Dedifferentiated amniotic fluid mesenchymal stem cell (primary cell): ENCODE results near the gene SLC25A45.
"Not testable (repeated sequence)": the region's sequence is repeated elsewhere in the genome, so short reads cannot be mapped to it uniquely, and the experiment has no call there.

ENCODE experiments used
- DNase-seq: peaks from one replicate; pipeline ENCODE4 v3.0.0-alpha.2; 2016; ENCODE audit errors: extremely low spot score

SLC25A45 gene

DNA sequence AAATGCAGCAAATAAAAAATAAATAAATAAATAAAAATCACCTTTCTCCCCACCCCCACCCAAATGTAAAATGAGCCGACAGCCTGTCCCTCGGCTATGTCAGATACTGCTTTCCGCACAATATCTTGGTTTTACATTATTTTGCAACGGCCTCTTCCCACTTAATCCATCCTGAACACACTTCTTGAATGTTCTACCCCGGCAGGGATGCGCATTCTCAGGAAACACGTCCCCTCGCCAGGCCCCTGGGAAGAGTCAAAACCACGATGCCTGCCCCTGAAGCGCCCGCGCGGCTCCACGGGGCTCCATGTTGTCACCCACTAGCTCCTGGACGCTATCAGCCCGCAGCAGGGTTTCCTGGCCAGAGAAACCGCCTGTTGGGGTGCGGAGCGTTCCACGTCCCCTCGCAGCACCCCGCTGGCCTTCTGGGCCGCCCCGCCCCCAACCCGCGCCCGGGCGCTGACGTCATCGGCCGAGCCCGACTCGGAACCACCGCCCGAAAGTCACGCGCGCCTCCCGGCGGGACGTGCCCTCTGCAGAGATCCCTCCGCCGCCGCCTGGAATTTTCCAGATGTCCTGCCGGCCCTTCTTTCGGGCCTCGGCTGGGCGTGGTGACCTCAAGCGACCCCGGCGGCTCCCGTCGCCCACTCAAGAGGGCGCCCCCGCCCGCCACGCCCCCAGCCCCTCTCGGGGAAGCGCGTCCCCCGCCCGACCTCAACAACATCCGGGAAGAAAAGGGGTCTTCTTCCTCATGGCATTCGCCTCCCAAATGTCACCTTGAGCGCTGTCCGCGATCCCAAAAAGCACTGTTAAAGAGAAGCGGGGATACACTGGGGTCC lies 39.6 kb upstream of the SLC25A45 start:
- peak; percentile 96 for DNase-seq

DNA sequence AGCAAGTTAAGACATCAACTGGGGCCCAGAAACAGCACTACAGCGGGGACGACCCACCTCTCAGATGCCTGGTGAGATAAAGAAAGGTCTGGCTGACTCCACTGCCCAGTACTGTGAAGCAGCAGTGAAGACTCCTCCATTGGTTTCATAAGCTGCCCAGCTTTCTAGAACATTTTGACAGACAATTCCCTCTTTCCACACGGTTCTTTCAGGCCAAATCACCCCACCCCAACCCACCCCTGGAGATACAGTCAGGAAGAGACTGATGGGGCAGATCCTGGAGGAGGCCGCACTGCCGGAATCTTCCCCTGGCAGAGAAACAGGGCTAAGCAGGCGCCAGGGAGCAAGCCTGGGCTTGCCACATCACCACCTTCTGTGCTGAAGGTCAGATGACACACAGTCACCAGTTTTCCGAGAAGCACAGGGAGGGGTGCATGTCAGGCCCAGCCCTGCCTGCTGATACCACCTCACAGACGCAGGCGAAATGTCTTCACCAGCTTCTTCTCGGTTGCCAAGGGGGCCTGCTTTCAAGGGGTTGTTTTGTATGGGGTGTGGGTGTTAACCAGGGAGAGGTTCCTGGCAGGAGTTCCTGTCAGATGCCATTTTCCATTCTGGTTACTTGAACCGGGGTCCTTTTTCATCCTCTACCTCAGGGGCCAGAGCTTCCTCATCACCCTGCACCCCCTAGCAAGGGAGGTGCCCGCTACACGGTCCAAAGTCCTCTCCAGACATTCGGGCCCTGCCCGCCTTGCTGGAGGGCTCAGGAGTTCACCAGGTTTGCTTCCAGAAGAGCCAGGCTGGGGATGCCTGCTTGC lies 38.7 kb upstream of the SLC25A45 start:
- peak; percentile 95 for DNase-seq

DNA sequence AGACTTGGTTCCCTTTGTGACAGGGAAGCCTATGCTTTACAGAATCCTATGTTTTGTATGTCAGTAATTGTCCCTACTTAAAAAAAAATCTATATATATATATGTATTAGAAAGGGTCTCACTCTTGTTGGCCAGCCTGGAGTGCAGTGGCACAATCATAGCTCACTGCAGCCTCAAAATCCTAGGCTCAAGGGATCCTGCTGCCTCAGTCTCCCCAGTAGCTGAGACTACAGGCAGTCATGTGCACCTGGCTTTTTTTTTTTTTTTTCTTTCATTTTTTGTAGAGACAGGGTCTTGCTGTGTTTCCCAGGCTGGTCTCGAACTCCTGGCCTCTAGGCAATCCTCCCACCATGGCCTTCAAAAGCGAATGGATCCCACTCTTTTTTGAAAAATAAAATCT lies 38.1 kb upstream of the SLC25A45 start:
- DNase-seq, result no peak

DNA sequence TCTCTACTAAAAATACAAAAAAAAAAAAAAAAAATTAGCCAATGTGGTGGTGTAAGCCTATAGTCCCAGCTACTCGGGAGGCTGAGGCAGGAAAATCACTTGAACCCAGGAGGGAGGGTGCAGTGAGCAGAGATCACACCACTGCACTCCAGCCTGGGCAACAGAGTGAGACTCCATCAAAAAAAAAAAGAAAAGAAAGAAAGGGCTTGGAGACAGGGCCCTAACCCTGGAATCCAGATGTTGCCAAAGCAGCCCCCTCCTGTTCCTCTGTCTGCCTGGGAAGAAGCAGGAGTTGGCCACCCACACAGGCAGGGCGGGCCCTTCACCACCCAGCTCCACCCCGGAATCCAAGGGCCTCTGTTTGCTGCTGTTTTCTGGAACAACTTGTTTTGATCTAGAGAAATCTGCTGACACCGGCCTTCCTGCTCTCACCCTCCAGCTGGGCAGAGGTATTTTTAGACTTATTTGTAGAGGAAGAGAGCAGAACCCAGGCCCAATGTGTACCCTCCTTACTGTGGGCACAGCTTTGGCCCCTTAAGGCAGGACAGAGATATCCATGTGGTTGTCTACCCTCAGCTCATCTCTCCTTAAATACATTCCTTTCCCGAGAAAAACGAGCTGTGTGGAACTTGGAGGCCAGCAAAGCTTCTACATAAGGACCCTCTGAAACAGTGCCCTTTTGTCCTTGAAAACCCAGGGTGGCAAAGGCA lies 37.5 kb upstream of the SLC25A45 start:
- peak; percentile 84 for DNase-seq

DNA sequence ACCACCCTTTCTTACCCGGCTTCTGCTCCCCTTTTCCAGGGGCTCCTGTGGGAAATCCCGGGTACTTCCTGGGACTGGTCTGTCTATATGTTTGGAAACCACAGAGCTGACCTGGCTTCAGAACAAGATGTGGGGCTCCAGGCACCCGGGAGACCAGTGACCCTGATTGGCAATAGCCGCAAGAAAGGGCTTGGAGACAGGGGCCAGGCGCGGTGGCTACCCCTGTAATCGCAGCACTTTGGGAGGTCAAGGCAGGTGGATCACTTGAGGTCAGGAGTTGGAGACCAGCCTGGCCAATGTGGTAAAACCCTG lies 37.0 kb upstream of the SLC25A45 start:
- no peak for DNase-seq

DNA sequence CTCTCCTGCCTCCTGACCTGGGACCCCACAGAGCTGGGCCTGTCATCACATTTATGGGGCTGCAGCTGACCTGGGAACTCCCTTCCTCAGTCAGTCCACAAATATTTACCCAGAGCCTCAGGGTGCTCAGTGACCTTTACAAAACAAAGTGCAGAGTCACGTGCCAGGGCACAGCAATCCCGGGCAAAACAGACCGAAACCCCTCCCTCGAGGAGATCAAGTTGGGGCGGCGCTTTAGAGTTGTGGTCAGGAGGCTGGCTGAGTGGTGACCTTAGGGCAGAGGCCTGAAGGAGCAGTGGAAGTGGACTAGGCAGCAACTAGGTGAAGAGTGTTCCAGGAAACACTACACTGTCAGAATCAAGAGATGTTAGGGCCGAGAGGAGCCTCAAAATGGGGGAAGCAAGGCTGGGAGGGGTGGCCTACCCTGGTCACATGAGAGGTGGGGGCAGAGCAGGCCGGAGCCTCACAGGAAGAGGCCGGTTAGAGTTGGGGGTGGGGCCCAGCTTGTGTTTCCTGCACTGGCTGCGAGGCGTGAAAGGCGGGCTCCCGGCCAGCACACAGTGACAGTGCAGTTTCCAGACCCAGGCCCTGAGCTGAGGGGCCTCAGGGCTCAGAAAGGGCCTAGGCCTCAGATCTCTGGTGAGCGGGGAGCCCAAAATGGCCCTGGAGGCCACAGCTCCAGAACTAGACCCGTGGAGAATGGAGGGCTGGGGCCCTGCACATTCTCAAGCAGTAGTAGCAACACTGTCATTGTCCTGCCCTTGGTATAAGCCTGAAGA lies 36.4 kb upstream of the SLC25A45 start:
- peak; percentile 94 for DNase-seq

DNA sequence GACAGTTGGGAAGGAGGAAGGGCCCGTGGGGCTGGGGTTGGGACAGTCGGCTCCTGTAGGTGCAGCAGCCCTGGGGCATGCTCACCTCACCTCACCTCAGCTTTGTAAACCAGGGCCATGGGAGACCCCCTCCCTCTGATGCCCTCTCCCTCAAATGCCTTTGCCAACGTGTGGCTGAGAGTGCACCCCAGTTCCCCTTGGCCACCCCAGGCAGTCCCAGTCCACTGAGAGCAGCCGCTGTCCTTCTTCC lies 35.9 kb upstream of the SLC25A45 start:
- no peak for DNase-seq

DNA sequence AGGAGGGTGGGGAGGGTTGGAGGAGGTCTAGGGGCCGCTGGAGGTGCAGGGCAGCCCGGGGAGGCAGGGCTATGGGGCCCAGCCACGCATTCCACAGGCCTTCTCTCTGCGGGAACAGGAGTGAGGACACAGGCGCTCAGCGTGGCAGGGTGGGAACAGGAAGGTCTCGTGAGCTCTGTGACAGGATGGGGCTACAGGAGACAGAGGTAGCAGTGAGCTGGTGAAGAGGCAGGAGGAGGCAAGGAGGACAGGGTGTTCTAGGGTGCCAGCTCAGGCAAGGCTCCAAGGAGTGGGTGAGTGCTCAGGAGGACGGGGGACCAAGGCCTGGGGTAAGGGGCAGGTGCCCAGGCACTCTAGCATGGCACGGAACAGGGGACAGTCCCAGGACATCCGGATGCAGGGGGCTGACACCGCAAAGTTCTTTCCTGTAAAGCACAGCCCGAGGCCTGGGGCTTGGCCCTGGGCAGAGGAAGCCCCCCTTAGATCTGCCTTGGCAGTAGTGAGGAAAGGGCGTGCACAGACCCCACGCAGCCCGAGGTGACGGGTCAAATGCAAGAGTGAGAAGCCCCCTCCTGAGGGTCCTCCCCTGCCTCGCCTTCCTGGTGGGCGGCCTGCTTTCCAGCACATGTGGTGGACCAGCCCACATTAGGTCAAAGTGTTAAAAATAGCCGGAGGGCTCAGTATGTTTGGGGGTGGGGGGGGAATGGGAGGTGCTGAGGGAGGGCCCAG lies 35.4 kb upstream of the SLC25A45 start:
- no peak for DNase-seq

DNA sequence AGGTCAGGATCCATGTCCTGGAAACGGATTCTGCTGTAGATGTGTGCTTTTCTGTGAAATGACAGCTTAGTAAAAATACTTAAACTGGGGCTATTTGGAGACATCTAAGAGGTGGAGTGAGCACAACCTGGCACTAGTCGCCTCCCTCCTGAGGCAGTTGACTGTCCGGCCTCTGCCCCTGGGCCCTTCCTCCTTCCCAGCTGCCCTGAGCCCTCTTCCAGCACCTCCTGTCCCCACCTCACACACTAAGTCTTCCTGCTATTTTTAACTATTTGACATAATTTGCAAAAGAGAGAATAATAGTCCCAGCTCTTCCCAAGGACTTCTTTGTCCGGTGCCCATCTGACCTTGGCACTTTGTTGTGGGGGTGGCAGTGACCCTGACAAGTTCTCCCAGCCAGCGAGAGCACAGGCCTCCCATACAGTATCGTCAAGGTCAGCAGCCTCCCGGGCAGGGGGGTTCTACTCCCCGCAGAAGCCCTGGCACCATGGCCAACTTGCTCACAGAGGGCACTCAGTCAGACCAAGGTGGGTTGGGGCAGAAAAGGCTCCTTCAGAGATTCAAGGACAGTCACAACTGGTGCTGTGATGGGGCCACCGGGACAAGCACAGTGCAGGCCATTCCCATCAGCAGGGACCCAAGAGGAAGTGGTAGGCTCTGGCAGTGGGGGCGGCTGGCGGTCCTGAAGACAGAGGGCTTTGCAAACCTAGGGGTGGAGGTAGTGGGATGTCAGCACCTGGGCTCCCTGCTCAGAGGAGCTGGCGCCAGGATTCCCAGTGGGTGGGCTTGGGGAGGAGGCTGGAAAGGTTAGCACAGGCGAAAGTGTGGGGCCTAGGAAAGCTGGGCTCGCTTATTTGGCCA lies 34.6 kb upstream of the SLC25A45 start:
- DNase-seq, result no peak

DNA sequence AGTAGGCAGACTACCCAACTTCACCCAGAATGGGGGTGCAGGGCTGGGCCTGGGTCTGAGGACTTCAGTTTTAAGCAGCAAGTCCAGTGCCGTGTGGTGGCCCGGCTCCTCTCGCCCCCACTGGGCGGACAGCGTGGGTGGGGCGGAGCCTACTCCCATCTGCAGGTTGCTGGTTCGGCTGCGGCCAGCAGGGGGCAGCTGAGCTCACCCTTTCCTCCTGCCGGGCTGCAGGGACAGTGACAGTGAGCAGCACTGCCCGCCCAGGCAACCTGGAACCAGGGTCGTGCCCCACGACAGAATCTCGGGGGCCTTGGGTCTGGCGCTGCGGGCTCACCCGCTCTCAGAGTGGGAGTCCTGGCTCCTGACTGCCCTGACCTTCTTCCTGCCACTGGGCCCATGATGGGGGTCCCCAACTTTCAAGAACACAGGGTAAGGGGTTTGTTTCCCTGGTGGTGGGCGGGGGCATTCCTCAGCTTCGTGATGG lies 33.9 kb upstream of the SLC25A45 start:
- peak; percentile 80 for DNase-seq

DNA sequence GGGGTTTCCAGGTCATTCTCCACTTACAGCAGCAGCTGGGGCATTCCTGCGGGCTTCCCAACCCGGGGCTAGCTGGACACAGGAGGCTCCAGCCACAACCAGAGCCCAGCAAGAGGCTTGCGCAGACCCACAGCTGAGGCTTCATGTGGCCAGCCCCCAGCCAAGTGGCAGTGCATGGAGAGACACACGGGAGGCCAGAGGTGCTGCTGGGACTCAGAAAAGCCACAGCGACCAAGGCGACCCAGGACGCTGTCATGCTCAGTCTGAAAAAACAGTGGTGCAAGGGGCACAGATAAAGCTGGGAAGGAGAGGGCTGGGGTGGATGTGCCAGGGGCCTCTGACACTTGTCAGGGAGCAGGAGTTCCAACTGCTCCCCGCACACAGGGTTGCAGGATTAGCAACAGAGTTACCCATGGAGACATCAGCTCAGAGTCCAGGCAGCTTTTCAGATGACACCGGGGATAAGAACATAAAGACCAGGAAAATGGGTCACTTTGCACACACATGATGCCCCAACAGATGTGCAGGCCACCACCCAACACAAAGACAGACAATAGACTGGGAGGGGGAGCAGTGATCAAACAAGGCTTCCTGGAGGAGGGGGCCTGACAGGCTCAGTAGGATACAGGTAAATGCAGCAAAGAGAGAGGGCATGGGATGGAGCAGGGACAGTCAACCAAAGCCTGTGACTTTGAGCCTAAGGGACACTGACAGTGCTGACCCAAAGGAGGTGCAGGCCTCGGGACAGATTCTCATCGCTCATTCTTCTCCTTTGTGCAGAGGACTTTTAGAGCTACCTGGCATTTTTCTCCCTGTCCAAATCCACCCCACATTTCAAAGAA lies 33.3 kb upstream of the SLC25A45 start:
- no peak for DNase-seq

DNA sequence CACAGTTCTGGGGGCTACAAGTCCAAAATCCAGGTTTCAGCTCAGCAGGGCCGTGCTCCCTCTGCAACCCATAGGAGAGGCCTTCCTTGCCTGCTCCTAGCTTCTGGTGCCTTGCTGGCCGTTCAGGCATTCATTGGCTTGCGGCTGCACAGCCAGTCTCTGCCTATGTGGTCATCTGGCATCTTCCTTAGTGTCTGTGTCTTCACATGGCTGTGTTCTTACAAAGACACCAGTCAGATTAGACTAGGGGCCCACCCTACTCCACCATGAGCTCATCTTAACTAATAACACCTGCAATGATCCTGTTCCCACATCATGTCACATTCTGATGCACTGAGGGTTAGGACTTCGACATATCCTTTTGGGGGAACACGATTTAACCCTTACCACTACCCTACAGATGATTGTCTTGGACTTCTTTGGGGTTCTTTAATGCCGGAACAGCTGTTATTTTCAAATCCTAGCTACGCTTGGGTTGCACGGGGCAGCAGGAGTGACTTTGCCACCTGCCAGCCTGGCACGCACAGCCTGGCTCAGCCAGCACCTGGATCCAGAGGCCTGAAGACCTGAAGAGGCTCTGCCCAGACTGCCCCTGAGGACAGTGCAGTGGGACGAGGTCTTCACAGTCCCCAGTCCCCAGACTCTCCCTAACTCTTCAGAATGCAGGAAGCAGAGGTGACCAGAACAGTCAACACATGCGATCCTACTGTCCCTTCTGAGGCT lies 32.5 kb upstream of the SLC25A45 start:
- DNase-seq, result no peak

DNA sequence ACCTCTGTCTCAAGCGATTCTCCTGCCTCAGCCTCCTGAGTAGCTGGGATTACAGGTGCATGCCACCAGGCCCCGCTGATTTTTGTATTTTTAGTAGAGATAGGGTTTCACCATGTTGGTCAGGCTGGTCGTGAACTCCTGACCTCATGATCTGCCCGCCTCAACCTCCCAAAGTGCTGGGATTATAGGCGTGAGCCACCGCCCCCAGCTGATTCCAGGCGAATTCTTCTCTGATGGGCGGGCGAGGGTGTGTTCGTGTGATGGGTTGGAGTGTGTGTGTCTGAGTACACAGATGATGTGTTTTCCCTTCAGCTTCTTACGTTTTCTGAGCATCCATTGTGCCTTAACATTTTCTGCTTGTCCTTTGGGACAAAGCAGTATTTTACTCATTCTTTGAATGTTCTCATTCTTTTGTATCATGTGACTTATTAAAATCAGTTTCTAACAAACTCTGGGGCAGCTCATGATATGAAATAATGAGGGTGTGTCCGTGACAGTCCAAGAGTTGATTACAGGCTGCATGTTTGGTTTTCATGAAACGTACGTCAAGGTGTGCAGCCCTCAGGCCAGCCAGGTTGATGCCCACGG lies 30.7 kb upstream of the SLC25A45 start:
- DNase-seq, result not testable (repeated sequence)

DNA sequence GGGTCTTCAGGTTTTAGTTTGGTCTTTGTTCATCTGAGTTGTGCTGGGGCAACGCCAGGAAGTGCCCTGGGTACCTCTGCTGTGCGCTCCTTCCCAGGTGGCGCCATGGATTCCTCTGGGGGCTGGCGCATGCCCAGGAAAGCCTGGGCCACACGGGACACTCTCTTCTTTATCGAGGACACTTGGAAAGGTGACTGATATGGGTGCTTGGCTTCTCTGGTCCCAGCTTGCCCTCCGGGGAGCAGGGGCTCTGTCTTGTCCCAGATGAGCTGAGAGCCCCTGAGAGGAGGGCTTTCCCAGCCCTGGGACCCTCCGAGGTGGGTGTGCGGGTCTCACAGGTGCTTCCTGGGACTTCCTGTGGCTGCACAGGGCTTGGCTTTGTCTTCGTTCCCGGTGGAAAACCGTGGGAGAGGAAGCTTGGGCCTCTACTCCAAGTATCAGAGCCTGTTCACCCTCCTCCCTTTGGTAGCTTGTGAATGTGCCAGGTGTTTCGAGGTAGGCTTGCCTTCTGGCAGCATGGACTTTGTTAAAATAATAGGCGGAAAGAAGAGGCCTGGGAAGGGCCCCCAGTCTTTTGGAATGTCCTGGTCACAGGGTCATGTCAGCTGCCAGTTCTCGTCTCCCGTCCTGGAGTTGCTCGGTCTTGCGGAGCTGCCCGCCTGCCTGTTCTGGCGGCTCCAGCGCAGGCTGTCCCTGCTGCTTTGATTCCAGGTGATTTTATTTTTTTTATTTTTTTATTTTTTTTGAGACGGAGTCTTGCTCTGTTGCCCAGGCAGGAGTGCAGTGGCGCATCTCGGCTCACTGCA lies 30.0 kb upstream of the SLC25A45 start:
- no peak for DNase-seq

DNA sequence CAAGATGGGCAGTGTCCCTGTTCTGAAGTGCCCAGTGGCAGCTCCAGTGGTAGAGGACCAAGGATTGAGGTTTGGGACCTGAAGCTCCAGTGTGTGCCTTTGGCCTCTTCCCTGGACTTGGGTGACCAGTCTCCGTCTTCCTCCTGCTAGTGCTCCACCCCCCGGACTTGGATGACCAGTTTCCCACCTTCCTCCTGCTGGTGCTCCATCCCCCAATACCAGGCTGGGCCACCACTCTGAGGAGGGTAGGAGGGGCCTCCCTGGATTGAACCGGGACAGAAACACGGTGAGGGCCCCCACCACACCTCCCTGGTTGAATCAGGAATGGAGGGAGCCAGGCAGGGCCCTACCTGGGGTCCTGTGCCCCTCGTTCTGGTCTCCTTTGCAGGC lies 29.2 kb upstream of the SLC25A45 start:
- DNase-seq, result no peak

DNA sequence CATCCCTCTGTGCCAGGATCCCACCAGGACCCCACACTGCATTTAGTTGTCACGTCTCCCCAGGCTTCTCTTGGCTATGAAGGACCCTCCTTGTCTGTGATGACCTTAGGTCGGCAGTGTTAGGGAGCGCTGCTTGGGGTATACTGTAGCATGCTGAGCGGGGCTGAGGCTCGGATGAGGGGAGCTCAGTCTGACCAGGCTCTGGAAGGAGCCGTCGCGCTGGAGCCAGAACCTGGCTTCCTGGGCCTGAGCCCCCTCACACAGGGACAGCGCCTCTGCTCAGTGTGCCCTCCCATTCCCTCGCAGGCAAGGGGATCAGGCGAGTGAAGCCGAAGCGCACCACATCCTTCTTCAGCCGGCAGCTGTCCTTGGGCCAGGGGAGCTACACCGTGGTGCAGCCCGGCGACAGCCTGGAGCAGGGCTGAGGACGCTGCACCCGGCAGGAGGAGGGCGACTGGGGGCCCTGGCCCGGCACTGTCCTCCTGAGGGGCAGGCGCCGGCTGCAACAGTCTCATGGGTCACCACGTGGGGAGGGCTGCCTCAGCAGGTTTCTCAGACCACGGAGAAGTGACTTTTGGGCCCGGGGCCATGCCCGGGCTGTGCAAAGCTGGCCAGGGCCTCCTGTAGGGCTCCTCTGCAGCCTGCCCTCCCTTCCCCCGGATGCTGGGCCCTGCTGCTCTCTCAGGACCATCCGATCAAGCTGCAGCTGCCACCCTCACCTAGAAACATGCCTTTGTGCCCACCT lies 28.7 kb upstream of the SLC25A45 start:
- DNase-seq, result no peak
